Adrenal gland (tissue), 12 donors: ENCODE results near the gene CADPS. TPM values are rescaled to one million over a fixed set of nuclear protein-coding genes. Genes with fewer than 3 reads are reported as not detected.

Experiments used
- DNase-seq, 7 donors: peaks; one replicate each; pipeline ENCODE4 v3.0.0-alpha.2; 2019 to 2020
- H3K27ac ChIP-seq, 5 donors: fragments of 200-600 bp; sonication (generic) in 4 of 5; 1 replicate in 3 of 5; 2 replicates in 2 of 5; pipeline versions ENCODE4 v1.5.1 to v1.8.0; 2016 to 2020; ENCODE audit warnings: mild to moderate bottlenecking in 1 of 5
- H3K27me3 ChIP-seq: fragments of 200-600 bp; 2 replicates; pipeline ENCODE4 v1.8.0; 2021
- H3K36me3 ChIP-seq, 2 donors: fragments of 200-600 bp; replicated peaks in 1 of 2; 1 replicate in 1 of 2; 2 replicates in 1 of 2; pipeline versions ENCODE4 v1.5.1 to v1.8.0; 2018 to 2022
- H3K4me1 ChIP-seq, 2 donors: fragments of 200-600 bp; replicated peaks in 1 of 2; 1 replicate in 1 of 2; 2 replicates in 1 of 2; pipeline versions ENCODE4 v1.5.1 to v1.8.0; 2018 to 2021
- H3K4me3 ChIP-seq, 4 donors: fragments of 200-600 bp; sonication (generic) in 3 of 4; one replicate each; pipeline ENCODE4 v1.5.1; 2016 to 2018
- H3K9me3 ChIP-seq, 3 donors: fragments of 200-600 bp; sonication (generic) in 1 of 3; replicated peaks in 1 of 3; 1 replicate in 2 of 3; 2 replicates in 1 of 3; pipeline versions ENCODE4 v1.5.1 to v1.8.0; 2016 to 2021
- POLR2A ChIP-seq, 2 donors: fragments of 450-650 bp; IDR thresholded peaks; one replicate each; pipeline ENCODE4 v1.6.1; 2017; ENCODE audit warnings: antibody characterized with exemption in 2 of 2, mild to moderate bottlenecking in 2 of 2, moderate library complexity in 1 of 2
- WGBS, 4 donors: extraction: QIAGEN DNeasy Blood & Tissue Kit in 2 of 4; methylation state at CpG; one replicate each; pipeline versions ENCODE4 v1.1.5 to v1.1.7; 2013 to 2017; 5-methylcytosine and 5-hydroxymethylcytosine counted together
- intact Hi-C, 2 donors: fragments of 100-400 bp; cut with DNase I; formaldehyde crosslinking; loops; one replicate each; pipeline versions ENCODE4 v1.14.1 to v1.15.0; 2022 to 2023
- polyA plus RNA-seq, 3 donors: library from polyadenylated mRNA; stranded (reverse); fragments of 200-250 nt in 2 of 3; fragments of 350-450 nt in 1 of 3; fragmentation: Illumina TruSeq in 1 of 3; extraction: RNeasy Lipid Tissue Mini Kit (QIAGEN cat#74804) in 1 of 3; gene quantifications; one replicate each; pipeline ENCODE4 v1.2.3, GENCODE V29; 2013 to 2014
- total RNA-seq, 9 donors: library from RNA; depleted of rRNA in 4 of 9; stranded (reverse); fragments of >200 nt in 4 of 9; fragments of 120-200 nt in 1 of 9; fragmentation: NEBNext Ultra II Directional in 1 of 9; extraction: Animal tissue kit (Norgen Biotek cat#: 25700) in 1 of 9; gene quantifications; one replicate each; pipeline versions ENCODE4 v1.1.0 to v1.2.4, GENCODE V29; 2013 to 2023
- TF ChIP-seq, protein P1 (sequence below), 6 experiments: fragments of 450-650 bp in 4 of 6; fragments of 200-600 bp in 2 of 6; sonication (generic) in 1 of 6; IDR thresholded peaks; 1 replicate in 5 of 6; 2 replicates in 1 of 6; pipeline versions ENCODE4 v1.5.1 to v1.8.0; 2016 to 2021; ENCODE audit warnings: antibody characterized with exemption in 6 of 6, mild to moderate bottlenecking in 2 of 6, moderate library complexity in 1 of 6
- donor health status: healthy with polysubstance abuse.
- donor health status: Bipolar disorder and iron deficiency.
- donor health status: DM: yes; HTN: yes; CAD: no.
- donor health status: DM: no; HTN: no; CAD: no.
- donor health status: DM: no; HTN: no; CAD: no.
- donor health status: DM: yes; HTN: yes; CAD: no.

The CADPS gene
- total and polyA plus RNA-seq, 12 donors: 0.24 to 36.5 (median 11.2) TPM; not detected in 2

DNA sequence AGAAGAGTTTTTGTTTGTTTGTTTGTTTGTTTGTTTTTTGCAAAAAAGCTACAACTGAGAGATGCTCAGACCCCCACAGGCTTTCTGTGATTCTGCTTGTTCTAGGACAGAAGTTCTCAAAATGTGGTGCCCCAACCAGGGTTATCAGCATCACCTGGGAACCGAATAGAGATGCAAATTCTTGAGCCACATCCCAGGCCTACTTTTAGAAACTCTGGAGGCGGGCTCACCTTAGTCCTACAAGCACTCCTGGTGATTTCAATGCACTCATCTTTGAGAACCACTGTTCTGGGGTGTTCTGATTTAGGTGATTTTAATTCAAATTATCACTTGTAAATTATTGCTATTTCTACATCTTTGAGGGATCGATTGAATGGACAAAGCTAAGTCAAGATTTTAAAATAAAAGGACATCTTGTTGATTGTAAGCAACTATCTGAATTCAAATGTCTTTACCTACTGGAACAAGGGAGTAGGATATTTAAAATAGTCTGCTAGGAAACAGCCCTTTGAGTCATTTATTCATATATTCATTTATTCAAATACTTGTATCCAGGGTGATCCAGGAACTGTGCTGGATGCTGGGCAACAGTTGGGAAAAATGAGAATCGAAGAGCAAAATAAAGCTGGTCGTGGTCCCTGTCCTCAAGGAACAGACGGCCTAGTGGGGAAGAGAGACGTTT is 44.7 kb upstream of the CADPS start:
- H3K4me3 ChIP-seq: no peak overlapping the region
- DNase-seq: no peak
- intact Hi-C loops: no loop called here
- no peak overlapping the region for H3K27ac ChIP-seq
- H3K36me3 ChIP-seq: no peaks in the 10 kb centered on the region
- H3K27me3 ChIP-seq: no peaks in the 10 kb centered on the region
- H3K4me1 ChIP-seq: no peaks in the 10 kb centered on the region
- TF ChIP-seq POLR2A (IDR thresholded peaks at IDR 0.05): no peak
- TF ChIP-seq, protein P1, sequence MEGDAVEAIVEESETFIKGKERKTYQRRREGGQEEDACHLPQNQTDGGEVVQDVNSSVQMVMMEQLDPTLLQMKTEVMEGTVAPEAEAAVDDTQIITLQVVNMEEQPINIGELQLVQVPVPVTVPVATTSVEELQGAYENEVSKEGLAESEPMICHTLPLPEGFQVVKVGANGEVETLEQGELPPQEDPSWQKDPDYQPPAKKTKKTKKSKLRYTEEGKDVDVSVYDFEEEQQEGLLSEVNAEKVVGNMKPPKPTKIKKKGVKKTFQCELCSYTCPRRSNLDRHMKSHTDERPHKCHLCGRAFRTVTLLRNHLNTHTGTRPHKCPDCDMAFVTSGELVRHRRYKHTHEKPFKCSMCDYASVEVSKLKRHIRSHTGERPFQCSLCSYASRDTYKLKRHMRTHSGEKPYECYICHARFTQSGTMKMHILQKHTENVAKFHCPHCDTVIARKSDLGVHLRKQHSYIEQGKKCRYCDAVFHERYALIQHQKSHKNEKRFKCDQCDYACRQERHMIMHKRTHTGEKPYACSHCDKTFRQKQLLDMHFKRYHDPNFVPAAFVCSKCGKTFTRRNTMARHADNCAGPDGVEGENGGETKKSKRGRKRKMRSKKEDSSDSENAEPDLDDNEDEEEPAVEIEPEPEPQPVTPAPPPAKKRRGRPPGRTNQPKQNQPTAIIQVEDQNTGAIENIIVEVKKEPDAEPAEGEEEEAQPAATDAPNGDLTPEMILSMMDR (IDR thresholded peaks at IDR 0.05): no peak
- H3K9me3 ChIP-seq: no peaks in the 10 kb centered on the region
- WGBS, 4 donors: 56 to 73% (median 66%) methylated on average over 7 of the region's 7 CpGs

GRCh38 chr3:62918777-62919176 is 43.6 kb upstream of the CADPS start:
- intact Hi-C loops: no loop called here
- H3K27me3 ChIP-seq: no peaks in the 10 kb centered on the region
- no peak overlapping the region for H3K27ac ChIP-seq
- H3K4me3 ChIP-seq: no peak overlapping the region
- no peaks in the 10 kb centered on the region for H3K4me1 ChIP-seq
- DNase-seq: no peak
- TF ChIP-seq, protein P1 (IDR thresholded peaks at IDR 0.05): no peak
- no peak for TF ChIP-seq POLR2A (IDR thresholded peaks at IDR 0.05)
- H3K9me3 ChIP-seq: no peaks in the 10 kb centered on the region
- WGBS, 4 donors: 35 to 54% (median 41%) methylated on average over 2 of the region's 2 CpGs
- no peaks in the 10 kb centered on the region for H3K36me3 ChIP-seq

DNA sequence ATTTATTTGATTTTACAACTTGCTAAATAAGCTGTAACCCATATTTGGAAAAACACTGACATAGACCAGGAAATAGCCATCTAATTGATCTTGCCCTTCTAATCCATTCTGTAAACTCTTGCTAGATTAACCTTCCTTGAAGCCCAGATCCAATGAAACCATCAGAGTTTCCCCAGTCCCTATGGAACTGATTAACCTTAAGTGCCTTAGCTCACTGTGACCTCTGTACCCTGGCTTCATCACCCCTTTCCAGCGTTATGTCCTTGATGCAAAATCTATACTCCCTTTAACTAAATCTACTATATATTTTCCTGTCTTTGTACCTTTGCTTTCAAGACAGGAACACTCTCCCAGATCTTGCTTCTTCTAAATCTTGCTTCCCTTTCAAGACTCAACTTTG is 42.9 kb upstream of the CADPS start:
- H3K27ac ChIP-seq: no peak overlapping the region
- TF ChIP-seq, protein P1 (IDR thresholded peaks at IDR 0.05): no peak
- TF ChIP-seq POLR2A (IDR thresholded peaks at IDR 0.05): no peak
- H3K27me3 ChIP-seq: no peaks in the 10 kb centered on the region
- H3K36me3 ChIP-seq: no peaks in the 10 kb centered on the region
- no peak overlapping the region for H3K4me3 ChIP-seq
- no peaks in the 10 kb centered on the region for H3K4me1 ChIP-seq
- H3K9me3 ChIP-seq: no peaks in the 10 kb centered on the region
- no peak for DNase-seq
- intact Hi-C loops: no loop called here
- 59 to 68% (median 67%) methylated on average over 1 of the region's 1 CpG for WGBS, 4 donors

GRCh38 chr3:62911526-62911925 is 36.3 kb upstream of the CADPS start:
- Histone ChIP-seq H3K27ac (no peak overlapping the region), H3K27me3 (no peaks in the 10 kb centered on the region), H3K36me3 (no peaks in the 10 kb centered on the region), H3K9me3 (no peaks in the 10 kb centered on the region), H3K4me3 (no peak overlapping the region), H3K4me1 (no peaks in the 10 kb centered on the region)
- no peak for TF ChIP-seq POLR2A (IDR thresholded peaks at IDR 0.05)
- TF ChIP-seq, protein P1 (IDR thresholded peaks at IDR 0.05): no peak
- intact Hi-C loops: no loop called here
- no peak for DNase-seq
